ENCODE measurements around the gene ZNF438. TPM values are rescaled to one million over a fixed set of nuclear protein-coding genes. Genes with fewer than 3 reads are reported as not detected.
"Not testable (repeated sequence)": the region's sequence is repeated elsewhere in the genome, so short reads cannot be mapped to it uniquely, and the experiment has no call there.

ZNF438 gene
- total RNA-seq, 2 experiments from 2014 or later = 3.1 to 3.7 TPM

DNA sequence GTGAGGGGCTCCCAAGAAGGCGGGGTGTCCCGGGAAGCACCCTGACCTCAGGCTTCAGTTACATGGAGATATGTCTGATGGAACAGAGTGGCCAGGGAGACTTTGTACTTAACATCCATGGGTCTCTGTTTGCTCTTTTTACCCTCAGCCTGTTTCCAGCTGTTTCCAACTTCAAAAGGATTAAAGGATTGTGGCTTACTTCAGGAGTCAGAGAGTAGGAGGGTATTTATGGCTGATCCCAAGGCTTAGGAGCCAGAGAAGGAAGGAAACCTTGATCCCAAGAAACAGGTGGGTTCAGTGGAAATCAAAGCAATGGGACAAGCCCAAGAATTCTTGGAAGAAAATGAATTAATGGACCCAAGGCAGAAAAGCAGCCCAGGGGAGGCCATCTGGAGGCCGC, 37.7 kb upstream of the ZNF438 start:
- Mint-ChIP-seq H3K4me1 (no peaks in the 10 kb centered on the region), H3K4me3 (no peak overlapping the region), H3K36me3 (ENCODE audit: low read depth) (no peaks in the 10 kb centered on the region), H3K9me3 (ENCODE audit: low read depth) (no peaks in the 10 kb centered on the region), H3K27me3 (peaks cover 18% of the 10 kb centered on the region), H3K27ac (no peak overlapping the region)
- DNase-seq = no peak
- ChIA-PET CTCF (no interaction called here), POLR2A (no interaction called here)
- no peak for ATAC-seq
- intact Hi-C loops (cut with DNase I, micrococcal nuclease) = no loop called here

- ChIA-PET POLR2A (no interaction called here), CTCF (no interaction called here)
- DNase-seq = no peak
- no peak overlapping the region for H3K27ac Mint-ChIP-seq
- H3K27me3 Mint-ChIP-seq = peaks cover 11% of the 10 kb centered on the region
- H3K4me1 Mint-ChIP-seq = no peaks in the 10 kb centered on the region
- no peak for ATAC-seq
- no peaks in the 10 kb centered on the region for H3K36me3 Mint-ChIP-seq (ENCODE audit: low read depth)
- H3K9me3 Mint-ChIP-seq (ENCODE audit: low read depth) = no peaks in the 10 kb centered on the region
- no peak overlapping the region for H3K4me3 Mint-ChIP-seq
- intact Hi-C loops (cut with DNase I, micrococcal nuclease) = no loop called here
These were observed 32.7 kb upstream of the ZNF438 start for GRCh38 chr10:31064348-31064747.

GRCh38 chr10:31063841-31064240, 32.2 kb upstream of the ZNF438 start:
- Mint-ChIP-seq H3K27ac (no peak overlapping the region), H3K36me3 (ENCODE audit: low read depth) (no peaks in the 10 kb centered on the region), H3K4me1 (no peaks in the 10 kb centered on the region), H3K27me3 (peaks cover 11% of the 10 kb centered on the region), H3K4me3 (no peak overlapping the region), H3K9me3 (ENCODE audit: low read depth) (no peaks in the 10 kb centered on the region)
- DNase-seq = no peak
- ChIA-PET POLR2A (no interaction called here), CTCF (no interaction called here)
- ATAC-seq = no peak
- intact Hi-C loops (cut with DNase I, micrococcal nuclease) = no loop called here

- no peak for DNase-seq
- H3K36me3 Mint-ChIP-seq (ENCODE audit: low read depth) = no peaks in the 10 kb centered on the region
- ATAC-seq = no peak
- no peaks in the 10 kb centered on the region for H3K4me1 Mint-ChIP-seq
- no peak overlapping the region for H3K27ac Mint-ChIP-seq
- ChIA-PET CTCF (no interaction called here), POLR2A (no interaction called here)
- intact Hi-C loops (cut with DNase I, micrococcal nuclease) = no loop called here
- no peak overlapping the region for H3K4me3 Mint-ChIP-seq
- H3K27me3 Mint-ChIP-seq = peaks cover 11% of the 10 kb centered on the region
- no peaks in the 10 kb centered on the region for H3K9me3 Mint-ChIP-seq (ENCODE audit: low read depth)
These were observed 31.2 kb upstream of the ZNF438 start for GRCh38 chr10:31062856-31063255.

DNA sequence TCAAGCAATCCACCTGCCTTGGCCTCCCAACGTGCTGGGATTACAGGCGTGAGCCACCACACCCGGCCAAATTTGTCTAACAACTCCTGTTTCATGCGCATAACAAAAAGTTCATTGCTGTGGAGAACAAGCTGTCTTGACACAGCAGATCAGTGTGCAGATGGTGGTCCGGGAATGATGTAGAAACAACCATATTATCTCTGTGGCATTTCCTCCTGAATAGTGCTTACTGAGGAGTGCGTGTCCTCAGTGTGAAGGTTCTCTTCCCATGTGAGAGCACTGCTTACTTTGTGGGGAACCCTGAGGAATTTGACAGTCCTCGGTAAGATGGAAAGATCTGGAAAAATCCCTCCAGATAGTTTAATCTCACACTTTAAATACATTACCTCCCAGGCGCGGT, 30.3 kb upstream of the ZNF438 start:
- H3K4me3 Mint-ChIP-seq = no peak overlapping the region
- no peaks in the 10 kb centered on the region for H3K36me3 Mint-ChIP-seq (ENCODE audit: low read depth)
- ChIA-PET POLR2A (no interaction called here), CTCF (no interaction called here)
- intact Hi-C loops (cut with DNase I, micrococcal nuclease) = no loop called here
- H3K27me3 Mint-ChIP-seq = peaks cover 11% of the 10 kb centered on the region
- ATAC-seq = no peak
- DNase-seq = no peak
- H3K9me3 Mint-ChIP-seq (ENCODE audit: low read depth) = no peaks in the 10 kb centered on the region
- no peaks in the 10 kb centered on the region for H3K4me1 Mint-ChIP-seq
- H3K27ac Mint-ChIP-seq = no peak overlapping the region

GRCh38 chr10:31058795-31059703, 27.4 kb upstream of the ZNF438 start:
- H3K27me3 Mint-ChIP-seq = peaks cover 2% of the 10 kb centered on the region
- no peaks in the 10 kb centered on the region for H3K4me1 Mint-ChIP-seq
- H3K27ac Mint-ChIP-seq = no peak overlapping the region
- CTCF ChIA-PET = interaction anchor here (0.7 kb wide), 2 partner anchors 378 to 876 kb away, joined by 3 to 4 read pairs; no protein-coding TSS in a partner anchor
- ATAC-seq = no peak
- H3K9me3 Mint-ChIP-seq (ENCODE audit: low read depth) = no peaks in the 10 kb centered on the region
- intact Hi-C loops (cut with DNase I, micrococcal nuclease) = no loop called here
- no peak for DNase-seq
- POLR2A ChIA-PET = no interaction called here
- no peaks in the 10 kb centered on the region for H3K36me3 Mint-ChIP-seq (ENCODE audit: low read depth)
- H3K4me3 Mint-ChIP-seq = no peak overlapping the region

- H3K4me1 Mint-ChIP-seq; ATAC-seq; H3K27ac Mint-ChIP-seq; DNase-seq; H3K9me3 Mint-ChIP-seq (ENCODE audit: low read depth); H3K27me3 Mint-ChIP-seq; POLR2A ChIA-PET; H3K36me3 Mint-ChIP-seq (ENCODE audit: low read depth); CTCF ChIA-PET; H3K4me3 Mint-ChIP-seq; intact Hi-C loops (cut with DNase I, micrococcal nuclease): not testable (repeated sequence)
These were observed 25.0 kb upstream of the ZNF438 start for GRCh38 chr10:31056678-31057077.

GRCh38 chr10:31055573-31056251, 24.0 kb upstream of the ZNF438 start:
- POLR2A ChIA-PET = no interaction called here
- Mint-ChIP-seq H3K4me3 (no peak overlapping the region), H3K9me3 (ENCODE audit: low read depth) (no peaks in the 10 kb centered on the region), H3K4me1 (no peaks in the 10 kb centered on the region), H3K36me3 (ENCODE audit: low read depth) (peaks cover 1% of the 10 kb centered on the region), H3K27me3 (no peaks in the 10 kb centered on the region), H3K27ac (no peak overlapping the region)
- ATAC-seq (no peak), DNase-seq (no peak)
- intact Hi-C loops (cut with DNase I, micrococcal nuclease) = no loop called here
- CTCF ChIA-PET = no interaction called here

GRCh38 chr10:31051703-31052102, 20.0 kb upstream of the ZNF438 start:
- ATAC-seq = no peak
- intact Hi-C loops (cut with DNase I, micrococcal nuclease) = no loop called here
- no peak for DNase-seq
- Mint-ChIP-seq H3K36me3 (ENCODE audit: low read depth) (peaks cover 1% of the 10 kb centered on the region), H3K4me1 (no peaks in the 10 kb centered on the region), H3K9me3 (ENCODE audit: low read depth) (no peaks in the 10 kb centered on the region), H3K27ac (no peak overlapping the region), H3K4me3 (no peak overlapping the region), H3K27me3 (no peaks in the 10 kb centered on the region)
- CTCF ChIA-PET = no interaction called here
- POLR2A ChIA-PET = no interaction called here

DNA sequence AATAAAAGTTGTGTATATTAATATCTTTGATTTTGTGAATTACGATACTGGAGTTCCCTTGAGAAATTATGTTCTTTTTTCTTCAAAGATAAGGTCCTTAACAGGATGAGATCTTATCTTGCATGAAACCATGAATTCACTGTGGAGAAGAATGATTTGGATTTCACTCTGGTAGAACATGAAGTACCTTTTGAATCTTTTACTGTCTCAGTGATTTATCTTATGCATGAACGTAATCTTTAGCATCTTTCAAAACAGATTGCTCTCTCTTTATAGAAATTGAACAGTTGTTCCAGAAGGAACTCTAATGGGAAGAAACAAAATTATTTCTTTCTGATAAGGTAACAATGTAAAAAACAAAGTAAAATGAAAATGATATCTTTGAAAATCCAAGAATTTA, 11.0 kb upstream of the ZNF438 start:
- H3K27ac Mint-ChIP-seq = no peak overlapping the region
- DNase-seq (no peak), ATAC-seq (no peak)
- no peaks in the 10 kb centered on the region for H3K27me3 Mint-ChIP-seq
- no peak overlapping the region for H3K4me3 Mint-ChIP-seq
- CTCF ChIA-PET = no interaction called here
- POLR2A ChIA-PET = no interaction called here
- no peaks in the 10 kb centered on the region for H3K4me1 Mint-ChIP-seq
- H3K36me3 Mint-ChIP-seq (ENCODE audit: low read depth) = no peaks in the 10 kb centered on the region
- intact Hi-C loops (cut with DNase I, micrococcal nuclease) = no loop called here
- H3K9me3 Mint-ChIP-seq (ENCODE audit: low read depth) = no peaks in the 10 kb centered on the region

GRCh38 chr10:31041011-31041410, 9.3 kb upstream of the ZNF438 start:
- POLR2A ChIA-PET = no interaction called here

DNA sequence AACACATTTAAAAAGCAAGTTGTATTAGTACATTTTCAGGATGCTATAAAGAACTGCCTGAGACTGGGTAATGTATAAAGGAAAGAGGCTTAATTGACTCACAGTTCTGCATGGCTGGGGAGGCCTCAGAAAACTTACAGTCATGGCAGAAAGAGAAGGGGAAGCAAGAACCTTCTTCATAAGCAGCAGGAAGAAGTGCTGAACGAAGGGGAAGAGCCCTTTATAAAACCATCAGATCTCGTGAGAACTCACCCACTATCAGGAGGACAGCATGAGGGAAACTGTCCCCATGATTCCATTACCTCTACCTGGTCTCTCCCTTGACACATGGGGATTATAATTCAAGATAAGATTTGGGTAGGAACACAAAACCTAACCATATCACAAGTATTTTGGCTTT, 7.3 kb upstream of the ZNF438 start:
- H3K36me3 Mint-ChIP-seq (ENCODE audit: low read depth); POLR2A ChIA-PET; CTCF ChIA-PET; H3K27me3 Mint-ChIP-seq; DNase-seq; H3K27ac Mint-ChIP-seq; H3K9me3 Mint-ChIP-seq (ENCODE audit: low read depth); intact Hi-C loops (cut with DNase I, micrococcal nuclease); H3K4me3 Mint-ChIP-seq; ATAC-seq; H3K4me1 Mint-ChIP-seq: not testable (repeated sequence)

More at GRCh38 chr10:31041011-31041410, 9.3 kb upstream of the ZNF438 start:
- ATAC-seq (no peak), DNase-seq (no peak)
- Mint-ChIP-seq H3K27me3 (no peaks in the 10 kb centered on the region), H3K4me1 (no peaks in the 10 kb centered on the region), H3K4me3 (no peak overlapping the region), H3K27ac (no peak overlapping the region), H3K36me3 (ENCODE audit: low read depth) (no peaks in the 10 kb centered on the region), H3K9me3 (ENCODE audit: low read depth) (no peaks in the 10 kb centered on the region)
- intact Hi-C loops (cut with DNase I, micrococcal nuclease) = no loop called here
- CTCF ChIA-PET = no interaction called here

Data from activated CD4-positive, alpha-beta T cell treated with anti-CD3 and anti-CD28 coated beads for 36 hours (primary cell).